ENCODE data around the gene ACOX3.

DNA sequence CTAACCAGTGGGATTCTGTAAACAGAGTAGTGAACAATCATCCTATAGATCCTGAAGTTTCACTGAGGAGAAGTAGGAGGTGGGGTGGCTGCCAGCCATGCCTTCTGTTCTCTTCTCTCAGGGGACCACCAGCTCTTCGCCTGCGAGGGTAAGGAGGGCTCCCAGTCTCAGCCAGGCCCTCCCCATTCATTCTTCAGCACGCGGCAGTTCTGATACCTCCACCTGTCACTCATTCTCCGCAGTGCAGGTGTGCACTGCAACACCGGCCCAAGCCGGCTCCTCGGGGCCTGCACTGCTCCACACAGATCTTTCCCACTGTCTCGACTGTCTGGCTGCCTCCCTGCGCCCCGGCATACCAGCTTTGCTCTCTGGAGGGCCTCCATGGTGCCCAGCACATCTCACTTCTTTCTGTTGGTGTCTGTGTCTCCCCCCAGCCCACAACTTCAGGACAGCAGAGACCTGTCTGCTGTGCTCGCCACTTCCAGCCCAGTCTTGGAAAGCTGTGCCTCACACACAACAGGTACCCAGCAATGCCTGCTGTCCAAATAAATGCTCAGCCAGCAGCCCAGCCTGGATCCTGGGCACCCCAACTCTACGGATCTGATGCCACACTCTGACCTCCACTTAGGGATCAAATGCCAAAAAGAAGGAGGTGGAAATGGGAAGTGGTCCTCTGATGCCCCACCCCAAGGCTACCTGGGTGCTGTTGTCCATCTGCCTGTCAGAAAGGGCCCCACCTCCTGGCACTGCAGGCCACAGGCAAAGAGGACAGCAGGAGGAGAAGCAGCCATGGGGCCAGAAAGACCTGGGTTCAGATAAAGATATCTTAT, 29.0 kb downstream of the ACOX3 start:
- TF ChIP-seq, protein P1, sequence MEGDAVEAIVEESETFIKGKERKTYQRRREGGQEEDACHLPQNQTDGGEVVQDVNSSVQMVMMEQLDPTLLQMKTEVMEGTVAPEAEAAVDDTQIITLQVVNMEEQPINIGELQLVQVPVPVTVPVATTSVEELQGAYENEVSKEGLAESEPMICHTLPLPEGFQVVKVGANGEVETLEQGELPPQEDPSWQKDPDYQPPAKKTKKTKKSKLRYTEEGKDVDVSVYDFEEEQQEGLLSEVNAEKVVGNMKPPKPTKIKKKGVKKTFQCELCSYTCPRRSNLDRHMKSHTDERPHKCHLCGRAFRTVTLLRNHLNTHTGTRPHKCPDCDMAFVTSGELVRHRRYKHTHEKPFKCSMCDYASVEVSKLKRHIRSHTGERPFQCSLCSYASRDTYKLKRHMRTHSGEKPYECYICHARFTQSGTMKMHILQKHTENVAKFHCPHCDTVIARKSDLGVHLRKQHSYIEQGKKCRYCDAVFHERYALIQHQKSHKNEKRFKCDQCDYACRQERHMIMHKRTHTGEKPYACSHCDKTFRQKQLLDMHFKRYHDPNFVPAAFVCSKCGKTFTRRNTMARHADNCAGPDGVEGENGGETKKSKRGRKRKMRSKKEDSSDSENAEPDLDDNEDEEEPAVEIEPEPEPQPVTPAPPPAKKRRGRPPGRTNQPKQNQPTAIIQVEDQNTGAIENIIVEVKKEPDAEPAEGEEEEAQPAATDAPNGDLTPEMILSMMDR (IDR thresholded peaks at IDR 0.05; ENCODE audit: low read depth, low read length, missing input control) = no peak
- TF ChIP-seq SP1 (IDR thresholded peaks at IDR 0.05) (no peak), JUND (IDR thresholded peaks at IDR 0.05) (no peak), NR2F2 (IDR thresholded peaks at IDR 0.05) (no peak), RAD21 (IDR thresholded peaks at IDR 0.05) (no peak), HNF4G (IDR thresholded peaks at IDR 0.05) (no peak), YY1 (IDR thresholded peaks at IDR 0.05) (no peak), RXRA (IDR thresholded peaks at IDR 0.05) (no peak), GABPA (IDR thresholded peaks at IDR 0.05 in 1 of 2, conservative IDR thresholded peaks at IDR 0.05 in 1 of 2) (no peak), TAF1 (conservative IDR thresholded peaks at IDR 0.05) (no peak)
- TF ChIP-seq, protein P2, sequence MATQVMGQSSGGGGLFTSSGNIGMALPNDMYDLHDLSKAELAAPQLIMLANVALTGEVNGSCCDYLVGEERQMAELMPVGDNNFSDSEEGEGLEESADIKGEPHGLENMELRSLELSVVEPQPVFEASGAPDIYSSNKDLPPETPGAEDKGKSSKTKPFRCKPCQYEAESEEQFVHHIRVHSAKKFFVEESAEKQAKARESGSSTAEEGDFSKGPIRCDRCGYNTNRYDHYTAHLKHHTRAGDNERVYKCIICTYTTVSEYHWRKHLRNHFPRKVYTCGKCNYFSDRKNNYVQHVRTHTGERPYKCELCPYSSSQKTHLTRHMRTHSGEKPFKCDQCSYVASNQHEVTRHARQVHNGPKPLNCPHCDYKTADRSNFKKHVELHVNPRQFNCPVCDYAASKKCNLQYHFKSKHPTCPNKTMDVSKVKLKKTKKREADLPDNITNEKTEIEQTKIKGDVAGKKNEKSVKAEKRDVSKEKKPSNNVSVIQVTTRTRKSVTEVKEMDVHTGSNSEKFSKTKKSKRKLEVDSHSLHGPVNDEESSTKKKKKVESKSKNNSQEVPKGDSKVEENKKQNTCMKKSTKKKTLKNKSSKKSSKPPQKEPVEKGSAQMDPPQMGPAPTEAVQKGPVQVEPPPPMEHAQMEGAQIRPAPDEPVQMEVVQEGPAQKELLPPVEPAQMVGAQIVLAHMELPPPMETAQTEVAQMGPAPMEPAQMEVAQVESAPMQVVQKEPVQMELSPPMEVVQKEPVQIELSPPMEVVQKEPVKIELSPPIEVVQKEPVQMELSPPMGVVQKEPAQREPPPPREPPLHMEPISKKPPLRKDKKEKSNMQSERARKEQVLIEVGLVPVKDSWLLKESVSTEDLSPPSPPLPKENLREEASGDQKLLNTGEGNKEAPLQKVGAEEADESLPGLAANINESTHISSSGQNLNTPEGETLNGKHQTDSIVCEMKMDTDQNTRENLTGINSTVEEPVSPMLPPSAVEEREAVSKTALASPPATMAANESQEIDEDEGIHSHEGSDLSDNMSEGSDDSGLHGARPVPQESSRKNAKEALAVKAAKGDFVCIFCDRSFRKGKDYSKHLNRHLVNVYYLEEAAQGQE (IDR thresholded peaks at IDR 0.05) = no peak
- TF ChIP-seq, protein P3, sequence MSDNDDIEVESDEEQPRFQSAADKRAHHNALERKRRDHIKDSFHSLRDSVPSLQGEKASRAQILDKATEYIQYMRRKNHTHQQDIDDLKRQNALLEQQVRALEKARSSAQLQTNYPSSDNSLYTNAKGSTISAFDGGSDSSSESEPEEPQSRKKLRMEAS (IDR thresholded peaks at IDR 0.05) = no peak
- TF ChIP-seq, protein P4, sequence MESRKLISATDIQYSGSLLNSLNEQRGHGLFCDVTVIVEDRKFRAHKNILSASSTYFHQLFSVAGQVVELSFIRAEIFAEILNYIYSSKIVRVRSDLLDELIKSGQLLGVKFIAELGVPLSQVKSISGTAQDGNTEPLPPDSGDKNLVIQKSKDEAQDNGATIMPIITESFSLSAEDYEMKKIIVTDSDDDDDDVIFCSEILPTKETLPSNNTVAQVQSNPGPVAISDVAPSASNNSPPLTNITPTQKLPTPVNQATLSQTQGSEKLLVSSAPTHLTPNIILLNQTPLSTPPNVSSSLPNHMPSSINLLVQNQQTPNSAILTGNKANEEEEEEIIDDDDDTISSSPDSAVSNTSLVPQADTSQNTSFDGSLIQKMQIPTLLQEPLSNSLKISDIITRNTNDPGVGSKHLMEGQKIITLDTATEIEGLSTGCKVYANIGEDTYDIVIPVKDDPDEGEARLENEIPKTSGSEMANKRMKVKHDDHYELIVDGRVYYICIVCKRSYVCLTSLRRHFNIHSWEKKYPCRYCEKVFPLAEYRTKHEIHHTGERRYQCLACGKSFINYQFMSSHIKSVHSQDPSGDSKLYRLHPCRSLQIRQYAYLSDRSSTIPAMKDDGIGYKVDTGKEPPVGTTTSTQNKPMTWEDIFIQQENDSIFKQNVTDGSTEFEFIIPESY (IDR thresholded peaks at IDR 0.05) = no peak

All from liver (tissue), 3 donors.